HG03280 (cell line): ENCODE measurements around the gene ZNRF4.
"Not testable (repeated sequence)": the region's sequence is repeated elsewhere in the genome, so short reads cannot be mapped to it uniquely, and the experiment has no call there.

Source experiments
- ATAC-seq: cut with Tn5 transposase; IDR thresholded peaks from one replicate; pipeline ENCODE4 v1.9.1; 2021; ENCODE audit warnings: mild to moderate bottlenecking, moderate library complexity; ENCODE audit not compliant: unreplicated experiment

ZNRF4 gene, protein sequence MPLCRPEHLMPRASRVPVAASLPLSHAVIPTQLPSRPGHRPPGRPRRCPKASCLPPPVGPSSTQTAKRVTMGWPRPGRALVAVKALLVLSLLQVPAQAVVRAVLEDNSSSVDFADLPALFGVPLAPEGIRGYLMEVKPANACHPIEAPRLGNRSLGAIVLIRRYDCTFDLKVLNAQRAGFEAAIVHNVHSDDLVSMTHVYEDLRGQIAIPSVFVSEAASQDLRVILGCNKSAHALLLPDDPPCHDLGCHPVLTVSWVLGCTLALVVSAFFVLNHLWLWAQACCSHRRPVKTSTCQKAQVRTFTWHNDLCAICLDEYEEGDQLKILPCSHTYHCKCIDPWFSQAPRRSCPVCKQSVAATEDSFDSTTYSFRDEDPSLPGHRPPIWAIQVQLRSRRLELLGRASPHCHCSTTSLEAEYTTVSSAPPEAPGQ

DNA sequence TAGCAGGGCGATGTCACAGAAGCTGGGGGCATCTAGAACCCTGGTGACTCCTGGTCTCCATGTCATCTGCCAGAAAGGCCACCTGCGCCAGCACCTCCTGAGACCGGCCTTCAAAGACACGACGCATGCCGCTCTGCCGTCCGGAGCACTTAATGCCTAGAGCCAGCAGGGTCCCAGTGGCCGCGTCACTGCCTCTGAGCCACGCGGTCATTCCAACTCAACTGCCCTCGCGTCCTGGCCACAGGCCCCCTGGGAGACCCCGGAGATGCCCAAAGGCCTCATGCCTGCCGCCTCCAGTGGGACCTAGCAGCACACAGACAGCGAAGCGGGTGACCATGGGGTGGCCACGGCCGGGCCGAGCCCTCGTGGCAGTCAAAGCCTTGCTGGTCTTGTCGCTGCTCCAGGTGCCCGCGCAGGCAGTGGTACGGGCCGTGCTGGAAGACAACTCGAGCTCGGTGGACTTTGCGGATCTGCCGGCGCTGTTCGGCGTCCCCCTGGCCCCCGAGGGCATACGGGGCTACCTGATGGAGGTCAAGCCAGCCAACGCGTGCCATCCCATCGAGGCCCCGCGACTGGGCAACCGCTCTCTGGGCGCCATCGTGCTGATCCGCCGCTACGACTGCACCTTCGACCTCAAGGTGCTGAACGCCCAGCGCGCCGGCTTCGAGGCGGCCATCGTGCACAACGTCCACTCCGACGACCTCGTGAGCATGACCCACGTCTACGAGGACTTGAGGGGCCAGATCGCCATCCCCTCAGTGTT lies at the start of gene ZNRF4:
Gene ZNRF4, plus strand, starts transcription at position 51 of the 763 bp plus-strand sequence. Its CDS starts 75 bp downstream, at position 126.
- ATAC-seq = no peak

DNA sequence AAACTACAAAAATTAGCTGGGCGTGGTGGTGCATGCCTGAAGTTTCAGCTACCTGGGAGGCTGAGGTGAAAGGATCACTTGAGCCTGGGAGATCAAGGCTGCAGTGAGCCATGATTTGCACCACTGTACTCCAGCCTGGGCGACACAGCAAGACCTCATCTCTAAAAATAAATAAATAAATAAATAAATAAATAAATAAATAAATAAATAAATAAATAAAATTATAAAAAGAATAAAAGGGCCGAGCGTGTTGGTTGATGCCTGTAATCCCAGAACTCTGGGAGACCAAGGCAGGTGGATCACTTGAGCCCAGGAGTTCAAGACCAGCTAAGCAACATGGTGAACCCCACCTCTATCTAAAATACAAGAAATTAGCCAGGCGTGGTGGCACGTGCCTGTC lies 49.0 kb upstream of the ZNRF4 start:
- not testable (repeated sequence) for ATAC-seq

DNA sequence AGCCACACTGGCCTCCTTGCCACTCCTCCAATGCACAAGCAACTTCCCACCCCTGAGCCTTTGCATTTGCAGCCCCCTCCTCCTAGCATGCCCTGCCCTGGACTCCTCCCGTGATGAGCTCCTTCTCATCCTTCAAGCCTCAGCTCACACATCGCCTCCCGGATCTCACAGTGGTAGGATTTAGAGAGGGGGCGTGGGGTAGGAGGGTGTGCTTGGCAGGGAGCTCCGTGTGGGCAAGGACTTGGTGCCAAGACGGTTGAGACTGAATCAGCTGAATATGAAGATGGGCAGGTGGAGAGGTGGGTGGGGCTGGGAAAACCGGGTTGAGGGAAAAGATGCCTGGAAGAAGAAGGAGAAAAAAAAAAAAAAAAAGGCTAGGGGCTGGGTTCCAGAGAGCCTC lies 48.4 kb upstream of the ZNRF4 start:
- no peak for ATAC-seq

DNA sequence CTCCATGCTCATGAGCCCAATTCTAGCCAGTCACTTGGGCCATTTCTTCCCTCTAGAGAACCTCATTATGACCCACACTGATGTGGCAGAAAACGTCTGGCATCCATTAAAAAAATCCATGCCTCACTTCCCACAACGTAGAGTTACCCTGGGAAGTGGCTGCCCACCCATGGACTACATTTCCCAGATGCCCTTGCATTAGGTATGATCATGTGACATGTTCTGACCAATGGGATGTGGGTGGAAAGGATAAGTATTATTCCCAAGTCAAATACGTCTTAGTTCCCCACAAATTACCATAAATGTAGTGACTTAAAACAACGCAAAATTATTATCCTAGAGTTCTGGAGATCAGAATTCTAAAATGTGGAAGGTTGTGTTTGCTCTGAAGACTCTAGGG lies 47.9 kb upstream of the ZNRF4 start:
- no peak for ATAC-seq

DNA sequence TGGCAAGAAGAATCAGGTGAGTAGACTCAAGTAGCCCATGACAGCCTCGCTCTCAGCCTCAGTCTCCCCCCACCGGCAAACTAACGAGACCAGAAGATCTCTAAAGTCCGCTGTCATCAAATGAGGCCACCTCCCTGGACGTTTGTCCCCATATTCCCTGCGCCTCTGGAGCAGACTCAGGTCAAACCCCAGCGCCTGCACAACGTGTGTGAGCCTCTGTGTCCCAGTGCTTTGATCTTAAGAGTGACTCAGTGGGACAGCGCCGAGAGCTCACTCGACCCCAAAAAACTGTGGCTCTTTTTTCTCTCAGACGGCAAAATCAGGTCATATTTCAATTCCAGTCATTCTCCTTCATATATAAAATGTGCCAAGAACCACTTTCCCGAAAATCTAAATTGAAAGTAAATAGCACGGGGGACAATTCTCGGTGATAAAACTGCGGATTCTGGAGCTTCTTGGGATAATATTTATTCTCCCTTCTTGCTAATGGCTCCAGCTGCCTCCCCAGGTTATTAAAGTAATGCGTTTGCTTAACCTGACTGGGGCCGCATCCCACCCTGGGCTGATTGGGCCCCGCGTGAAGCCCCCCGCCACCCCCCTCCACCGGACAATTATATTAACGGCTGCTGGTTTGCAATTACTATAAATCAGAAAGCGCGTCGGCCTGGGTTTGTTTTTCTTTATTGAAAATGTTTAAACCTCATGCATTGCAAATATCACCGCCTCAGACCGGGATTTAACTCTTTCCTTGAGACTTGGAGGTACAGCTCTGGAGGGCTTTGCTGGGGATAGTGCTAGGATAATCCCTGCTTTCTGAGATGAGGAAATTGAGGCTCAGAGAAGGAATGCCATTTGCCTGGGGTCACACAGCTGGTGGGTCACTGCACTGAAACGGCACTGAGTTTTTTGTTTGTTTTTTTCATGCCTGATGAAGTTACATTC lies 37.5 kb upstream of the ZNRF4 start:
- no peak for ATAC-seq

DNA sequence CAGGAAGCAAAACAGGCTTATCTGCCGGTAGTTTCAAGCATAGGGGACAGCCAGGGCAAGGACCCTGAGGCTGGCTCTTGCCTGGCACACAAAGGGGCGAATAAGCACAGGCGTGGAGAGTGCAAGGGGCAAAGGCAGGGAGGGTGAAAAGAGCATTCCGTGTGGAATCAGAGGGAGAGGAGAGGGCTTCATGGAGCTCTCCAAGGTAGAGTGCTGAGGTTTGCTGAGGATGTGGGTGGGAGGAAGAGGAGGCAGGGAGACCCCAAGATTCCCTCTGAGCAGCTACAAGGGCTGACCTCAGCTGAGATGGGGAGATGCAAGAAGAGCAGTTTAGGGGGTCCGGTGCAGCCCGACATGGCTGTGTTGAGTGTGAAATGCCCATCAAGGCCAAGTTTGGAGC lies 36.5 kb upstream of the ZNRF4 start:
- ATAC-seq = no peak

DNA sequence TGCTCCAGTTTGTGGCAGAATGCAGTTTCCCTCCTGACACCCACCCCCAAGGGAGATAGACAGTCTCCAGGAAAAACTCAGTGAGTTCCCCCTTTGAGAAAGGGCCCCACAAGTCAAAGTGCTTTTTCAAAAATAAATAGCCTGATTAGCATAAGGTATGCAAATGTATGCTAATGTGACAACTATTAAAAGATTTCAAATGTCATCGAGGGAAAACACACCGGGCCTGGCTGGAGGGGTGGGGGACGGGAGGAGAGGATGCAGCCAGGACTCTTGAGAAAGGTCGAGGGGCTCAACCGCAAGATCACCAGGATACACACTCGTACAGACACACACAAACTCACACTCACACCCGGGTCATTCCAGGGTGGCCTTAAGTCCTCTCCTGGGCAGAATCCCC lies 34.3 kb upstream of the ZNRF4 start:
- no peak for ATAC-seq

DNA sequence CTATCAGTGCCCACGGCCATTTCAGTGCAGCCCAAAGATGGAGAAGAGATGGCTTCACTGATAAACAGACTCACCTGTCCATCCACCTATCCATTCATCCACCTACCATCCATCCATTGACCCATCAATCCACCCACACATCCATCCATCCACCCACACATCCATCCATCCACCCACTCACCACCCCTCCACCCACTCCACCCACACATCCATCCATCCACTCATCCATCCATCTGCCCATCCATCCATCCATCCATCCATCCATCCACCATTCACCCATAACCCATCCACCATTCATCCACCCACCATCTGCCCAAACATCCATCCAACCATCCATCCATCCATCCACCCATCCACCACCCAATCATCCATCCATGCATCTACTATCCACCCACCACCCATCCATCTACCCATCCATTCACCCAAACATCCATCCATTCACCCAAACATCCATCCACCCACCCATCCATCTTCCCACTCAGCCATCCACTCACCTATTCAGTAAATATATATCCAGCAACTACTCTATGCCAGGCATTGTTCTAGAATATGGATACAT lies 31.6 kb upstream of the ZNRF4 start:
- no peak for ATAC-seq

DNA sequence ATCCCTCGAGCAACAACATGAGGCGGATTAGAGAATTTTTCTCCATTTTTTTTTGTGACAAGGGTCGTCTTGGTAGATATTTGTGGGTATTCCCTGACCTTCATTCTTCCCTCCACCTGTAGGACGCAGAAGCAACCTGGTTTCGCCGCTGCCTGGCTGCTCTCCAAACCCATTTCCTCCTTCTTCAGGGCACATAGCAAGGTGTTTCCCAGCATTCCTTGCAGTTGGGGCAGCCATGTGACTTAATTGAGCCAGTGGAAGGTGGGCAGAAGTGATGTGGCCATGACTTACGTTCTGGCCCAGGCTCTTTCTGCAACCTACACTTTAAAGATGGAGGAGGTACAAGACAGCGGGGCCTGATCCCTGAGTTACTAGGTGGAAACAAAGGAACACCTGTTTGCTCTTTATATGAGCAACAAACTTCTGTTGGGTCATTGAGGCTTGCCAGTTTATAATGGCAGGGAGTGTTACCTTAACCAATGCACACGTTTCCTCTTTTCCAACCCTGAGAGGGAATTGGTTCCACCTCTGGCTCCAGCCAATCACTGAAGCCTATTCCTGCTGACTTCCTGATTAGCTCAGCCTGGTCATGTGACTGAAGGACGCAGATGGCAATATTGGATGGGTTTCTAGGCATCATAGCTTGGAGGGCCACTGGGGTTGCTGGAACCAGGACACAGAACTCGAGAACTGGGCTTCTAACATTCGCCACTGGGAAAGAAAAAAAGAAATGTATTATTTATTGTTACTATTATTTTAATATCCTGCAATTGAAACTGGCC lies 30.8 kb upstream of the ZNRF4 start:
- ATAC-seq = no peak

DNA sequence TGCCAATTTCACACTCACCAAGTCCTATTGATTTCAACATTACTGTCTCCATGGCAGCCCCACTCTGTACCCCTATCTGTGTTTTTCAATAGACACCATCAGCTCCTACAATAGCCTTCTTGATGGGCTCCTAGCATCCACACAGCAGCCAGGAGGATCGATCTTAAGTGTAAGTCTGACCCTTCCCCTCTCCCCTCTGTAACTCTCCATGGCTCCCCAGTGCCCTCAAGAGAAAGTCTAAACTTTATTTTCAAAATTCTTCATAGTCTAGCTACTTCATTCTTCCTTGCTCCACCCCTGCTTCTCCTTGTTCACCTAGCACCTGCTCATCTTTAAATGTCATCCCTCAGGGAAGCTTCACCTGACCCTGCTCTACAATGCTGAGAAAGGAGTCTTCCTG lies 30.0 kb upstream of the ZNRF4 start:
- no peak for ATAC-seq

DNA sequence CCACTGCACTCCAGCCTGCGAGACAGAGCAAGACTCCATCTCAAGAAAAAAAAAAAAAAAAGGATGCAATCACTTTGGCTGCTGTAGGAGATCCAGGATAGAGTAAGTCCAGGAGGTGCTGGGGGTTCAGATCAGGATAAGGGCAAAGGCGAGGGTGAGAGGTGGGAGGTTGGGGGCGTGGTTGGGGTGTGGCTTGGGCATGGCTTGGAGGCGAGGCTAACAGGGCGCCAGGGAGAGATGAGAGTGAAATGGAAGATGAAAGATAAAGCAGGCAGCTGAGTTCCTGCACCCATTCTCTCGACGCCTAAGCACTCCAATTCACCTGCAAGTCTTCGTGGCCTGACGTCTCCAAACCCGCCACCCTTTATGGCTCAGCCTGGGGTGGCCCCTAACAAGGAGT lies 25.0 kb upstream of the ZNRF4 start:
- ATAC-seq = no peak

DNA sequence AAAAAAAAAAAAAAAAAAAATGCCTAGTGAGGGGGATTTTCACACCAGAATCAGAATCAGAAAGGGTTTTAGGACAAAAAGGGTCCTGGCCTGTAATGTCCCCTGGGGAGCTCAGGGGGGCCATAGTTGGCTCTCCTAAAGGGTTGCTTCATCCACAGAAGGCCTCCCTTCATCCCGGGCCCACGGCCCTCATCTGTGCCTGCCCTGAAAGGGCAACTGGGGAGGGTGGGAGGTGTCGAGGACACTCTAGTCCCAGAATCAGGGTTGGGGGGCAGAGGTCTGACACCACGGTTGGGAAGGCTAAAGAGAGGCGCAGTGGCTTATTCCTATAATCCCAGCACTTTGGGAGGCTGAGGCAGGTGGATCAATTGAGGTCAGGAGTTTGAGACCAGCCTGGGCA lies 22.5 kb upstream of the ZNRF4 start:
- ATAC-seq = no peak

DNA sequence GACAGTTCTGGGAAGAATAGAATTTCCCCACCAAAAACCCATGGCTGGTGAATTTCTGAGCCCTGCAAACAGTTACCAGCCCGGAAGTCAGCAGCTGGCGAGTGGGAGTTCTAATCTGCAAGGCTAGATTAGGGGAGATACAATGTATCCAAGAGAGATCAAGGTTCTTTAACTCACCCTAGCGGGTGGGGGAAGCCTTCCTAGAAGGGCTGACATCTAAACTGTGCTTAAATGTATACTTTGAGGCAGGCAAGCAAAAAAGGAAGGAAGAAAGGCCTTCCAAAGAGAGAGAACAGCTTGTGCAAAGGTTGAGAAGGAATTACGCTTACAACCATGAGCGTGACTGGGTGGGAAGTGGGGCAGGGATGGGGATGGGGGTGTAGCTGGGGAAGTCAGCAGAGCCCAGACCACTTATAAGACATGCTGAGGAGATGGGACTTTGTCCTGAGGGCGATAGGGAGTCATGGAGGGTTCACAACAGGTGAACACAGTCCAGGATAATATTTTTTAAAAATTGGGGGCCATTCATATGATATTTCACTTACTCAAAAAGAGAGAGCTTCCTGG lies 20.8 kb upstream of the ZNRF4 start:
- no peak for ATAC-seq

DNA sequence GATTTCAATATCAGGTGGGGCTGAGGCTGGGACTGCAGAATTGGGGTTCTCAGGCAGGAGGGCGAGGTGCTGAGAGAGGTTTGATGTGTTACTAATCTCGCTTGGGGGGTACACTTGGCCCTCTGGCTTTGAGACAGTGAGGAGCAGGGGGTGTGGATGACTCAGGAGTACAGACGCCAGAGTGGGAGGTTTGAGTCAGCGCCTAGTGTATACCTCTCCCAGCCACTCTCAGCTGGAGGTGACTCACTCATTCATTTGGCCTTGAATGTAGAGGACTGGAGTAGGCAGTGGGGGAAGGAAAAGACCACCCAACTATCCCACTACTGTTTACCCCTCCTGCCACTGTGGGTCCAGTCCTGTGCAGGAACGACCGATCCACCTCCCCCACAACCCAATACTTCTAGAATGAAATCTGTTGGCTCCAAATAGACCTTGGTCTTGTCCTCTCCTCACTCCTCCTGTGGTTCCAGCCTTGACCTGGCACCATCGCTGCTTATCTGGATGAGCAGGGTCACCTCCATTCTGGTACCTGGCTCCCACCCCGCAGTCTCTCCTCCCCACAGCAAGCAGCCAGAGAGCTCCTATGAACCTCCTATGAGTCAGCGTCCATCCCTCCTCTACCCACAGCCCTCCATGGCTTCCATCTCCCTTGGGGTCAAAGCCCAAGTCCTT lies 20.1 kb upstream of the ZNRF4 start:
- no peak for ATAC-seq

DNA sequence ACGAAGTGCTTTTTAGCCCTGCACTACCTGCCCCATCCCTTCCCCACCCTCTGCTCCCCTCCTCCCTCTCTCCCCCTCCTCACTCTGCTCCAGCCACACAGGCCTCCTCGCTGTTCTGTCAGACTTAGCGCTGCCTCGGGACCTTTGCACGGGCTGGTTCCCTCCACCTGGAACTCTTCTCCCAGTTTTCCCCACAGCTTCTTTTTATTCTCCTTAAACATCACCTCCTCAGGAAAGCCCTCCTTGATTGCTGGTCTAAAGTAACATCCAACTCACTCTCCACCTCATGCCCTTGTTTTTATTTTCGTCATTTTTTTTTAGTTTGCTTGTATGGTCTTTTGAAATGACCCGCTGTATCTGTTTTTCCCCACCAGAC lies 19.6 kb upstream of the ZNRF4 start:
- no peak for ATAC-seq

DNA sequence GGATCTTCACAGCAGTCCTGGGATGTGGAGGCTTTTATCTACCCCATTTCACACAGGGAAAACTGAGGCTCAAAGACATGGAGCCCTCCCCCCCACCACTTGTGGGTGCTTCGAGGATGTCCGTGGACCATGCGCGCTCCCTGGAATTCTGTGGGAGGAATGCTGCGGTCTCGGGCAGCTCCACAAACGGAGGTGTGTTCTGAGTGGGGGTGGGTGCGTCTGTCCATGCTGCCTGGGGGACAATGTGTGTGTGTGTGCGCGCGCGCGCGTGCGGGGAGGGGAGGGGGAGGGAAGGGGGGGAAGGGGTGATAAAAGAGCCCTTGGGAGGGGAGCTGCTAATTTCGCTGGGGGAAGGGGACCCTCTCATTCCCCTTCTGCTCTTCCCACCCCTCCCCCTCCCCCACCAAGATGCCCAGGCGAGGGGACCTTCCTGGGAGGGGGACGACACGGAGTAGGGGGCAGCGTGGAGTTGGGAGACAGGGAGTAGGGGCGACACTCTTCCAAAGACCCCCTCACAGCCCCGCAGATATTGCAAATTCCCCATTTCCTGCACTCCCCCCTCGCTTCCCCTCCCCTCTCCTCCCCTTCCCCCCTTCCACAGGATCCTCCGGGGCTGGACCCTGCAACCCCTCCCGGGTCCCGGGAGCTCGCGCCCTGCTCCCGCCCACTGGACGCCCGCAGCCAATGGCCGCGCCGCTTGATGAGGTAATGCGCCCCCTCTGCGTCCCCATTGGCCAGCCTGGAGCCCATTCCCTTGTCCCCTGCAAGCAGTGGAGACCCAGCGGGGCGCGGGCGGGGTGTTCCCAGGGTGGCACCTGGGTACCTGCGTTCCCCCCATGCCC lies 18.9 kb upstream of the ZNRF4 start:
- ATAC-seq = no peak

DNA sequence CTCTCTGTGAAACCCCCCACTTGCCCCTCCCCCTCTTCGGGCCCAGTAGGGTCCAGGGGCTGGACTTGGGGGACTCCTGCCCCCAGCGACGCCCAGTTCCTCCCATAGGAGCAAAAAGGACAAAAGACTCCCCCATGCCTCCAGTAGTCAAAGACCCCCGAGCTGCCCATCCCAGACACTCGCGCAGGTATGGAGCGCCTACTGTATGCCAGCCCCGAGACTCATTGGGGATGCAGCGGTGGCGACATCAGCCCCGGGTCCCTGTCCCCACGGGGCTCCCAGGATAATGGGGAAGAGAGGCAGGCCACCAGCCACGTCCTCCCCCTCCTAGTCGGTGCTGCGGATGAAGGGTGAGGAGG lies 18.3 kb upstream of the ZNRF4 start:
- ATAC-seq = no peak

DNA sequence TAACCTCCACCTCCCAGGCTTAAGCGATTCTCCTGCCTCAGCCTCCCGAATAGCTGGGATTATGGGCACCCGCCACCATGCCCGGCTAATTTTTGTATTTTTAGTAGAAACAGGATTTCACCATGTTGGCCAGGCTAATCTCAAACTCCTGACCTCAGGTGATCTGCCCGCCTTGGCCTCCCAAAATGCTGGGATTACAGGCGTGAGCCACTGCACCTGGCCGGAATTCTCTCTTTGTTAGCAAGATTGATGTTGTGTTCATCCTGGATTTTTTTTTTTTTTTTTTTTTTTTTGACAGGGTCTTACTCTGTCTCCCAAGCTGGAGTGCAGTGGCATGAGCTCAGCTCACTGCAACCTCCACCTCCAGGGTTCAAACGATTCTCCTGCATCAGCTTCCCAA lies 16.5 kb upstream of the ZNRF4 start:
- not testable (repeated sequence) for ATAC-seq
